Muscle layer of duodenum (tissue), 2 donors: ENCODE data around the gene SLC24A2.

Experiments
- H3K27ac ChIP-seq: one replicate; pipeline ENCODE4 v1.7.0; 2013; ENCODE audit warnings: mild to moderate bottlenecking, low read length
- H3K27me3 ChIP-seq: one replicate; pipeline ENCODE4 v1.7.0; 2013; ENCODE audit warnings: low read depth, mild to moderate bottlenecking, control low read depth, low read length
- H3K36me3 ChIP-seq, 2 donors: one replicate each; pipeline ENCODE4 v1.7.0; 2013; ENCODE audit warnings: low read length in 2 of 2, control low read depth in 1 of 2, mild to moderate bottlenecking in 1 of 2; ENCODE audit not compliant: insufficient read depth in 2 of 2, control insufficient read depth in 1 of 2
- H3K4me1 ChIP-seq, 2 donors: one replicate each; pipeline ENCODE4 v1.7.0; 2013; ENCODE audit warnings: low read length in 2 of 2, mild to moderate bottlenecking in 2 of 2, control low read depth in 1 of 2, moderate library complexity in 1 of 2; ENCODE audit not compliant: insufficient read depth in 2 of 2, control insufficient read depth in 1 of 2
- H3K4me3 ChIP-seq, 2 donors: one replicate each; pipeline ENCODE4 v1.7.0; 2013; ENCODE audit warnings: low read length in 2 of 2, low read depth in 1 of 2, mild to moderate bottlenecking in 1 of 2
- H3K9me3 ChIP-seq, 2 donors: one replicate each; pipeline ENCODE4 v1.7.0; 2013; ENCODE audit warnings: low read length in 2 of 2, control low read depth in 1 of 2, mild to moderate bottlenecking in 1 of 2; ENCODE audit not compliant: control insufficient read depth in 1 of 2
- donor health status: healthy.

Gene SLC24A2

DNA sequence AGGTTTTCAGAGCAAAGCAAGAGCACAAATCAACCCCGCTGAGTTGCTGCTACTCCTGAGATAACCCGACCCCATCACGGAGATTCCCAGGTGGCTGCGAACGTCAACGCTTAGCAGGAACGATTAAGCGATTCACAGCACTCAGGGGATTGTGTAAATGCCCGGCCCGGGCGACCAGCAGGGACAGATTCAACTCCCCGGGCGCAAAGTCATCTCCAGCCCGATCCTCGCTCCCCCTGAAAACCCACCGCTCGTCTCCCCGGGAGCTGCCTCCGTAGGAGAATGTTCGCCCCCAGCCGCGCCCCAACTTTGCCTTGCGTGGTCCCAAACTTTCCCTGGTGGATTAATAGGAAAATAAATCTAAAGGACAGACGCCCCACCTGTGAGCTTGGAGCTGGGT lies 685 bp downstream of the SLC24A2 start:
- H3K27ac ChIP-seq = no peak overlapping the region
- H3K4me3 ChIP-seq = peak overlapping the region in 1 of 2 donors; percentile 53
- H3K27me3 ChIP-seq = peaks cover 22% of the 10 kb centered on the region

DNA sequence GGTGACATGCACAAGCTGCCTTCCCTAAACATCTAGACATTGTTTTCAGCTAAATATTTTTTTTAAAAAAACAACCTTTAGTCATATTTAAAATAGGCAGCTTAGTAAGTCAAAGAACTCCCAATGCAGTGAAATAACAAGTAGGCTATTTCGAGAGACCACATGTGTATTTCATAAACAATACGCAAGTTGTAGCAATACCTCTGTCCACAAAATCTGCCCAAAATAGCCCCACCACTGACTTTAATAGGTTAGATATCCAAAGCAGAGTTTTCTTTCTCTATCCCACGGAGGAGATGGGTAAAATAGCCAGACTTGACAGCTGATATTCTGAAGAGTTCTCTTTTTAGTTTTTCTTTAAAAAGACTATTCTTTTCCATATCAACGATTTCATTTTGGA lies 1.2 kb downstream of the SLC24A2 start:
- H3K4me1 ChIP-seq = peaks cover 0 to 14% of the 10 kb centered on the region in 2 donors
- no peak overlapping the region for H3K4me3 ChIP-seq
- no peak overlapping the region for H3K27ac ChIP-seq
- H3K9me3 ChIP-seq = no peaks in the 10 kb centered on the region
- H3K36me3 ChIP-seq = no peaks in the 10 kb centered on the region
- peaks cover 22% of the 10 kb centered on the region for H3K27me3 ChIP-seq

More for the DNA sequence above, 685 bp downstream of the SLC24A2 start:
- Histone ChIP-seq H3K4me1 (peaks cover 0 to 14% of the 10 kb centered on the region in 2 donors), H3K36me3 (no peaks in the 10 kb centered on the region), H3K9me3 (no peaks in the 10 kb centered on the region)

DNA sequence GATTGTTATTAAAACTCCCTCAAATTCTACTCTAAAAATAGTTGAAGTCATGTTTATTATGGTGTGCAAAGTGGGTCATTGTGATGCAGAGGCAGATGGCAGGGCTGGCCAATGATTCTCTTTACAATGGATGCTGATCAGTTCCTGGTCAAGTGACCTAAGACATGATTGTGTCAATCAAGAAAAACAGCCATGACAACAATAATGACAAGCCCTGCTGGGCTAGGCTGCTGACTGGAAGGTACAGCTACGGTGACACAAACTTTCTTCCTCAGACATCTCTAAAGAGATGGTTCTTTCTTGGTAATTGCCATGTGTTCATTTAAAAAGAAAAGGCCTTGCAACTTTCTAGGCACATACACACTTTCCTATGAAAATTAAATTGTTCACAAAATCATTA lies 3.6 kb downstream of the SLC24A2 start:
- Histone ChIP-seq H3K4me1 (peaks cover 0 to 14% of the 10 kb centered on the region in 2 donors), H3K27ac (no peak overlapping the region), H3K36me3 (no peaks in the 10 kb centered on the region), H3K27me3 (peaks cover 22% of the 10 kb centered on the region), H3K9me3 (no peaks in the 10 kb centered on the region), H3K4me3 (no peak overlapping the region)

DNA sequence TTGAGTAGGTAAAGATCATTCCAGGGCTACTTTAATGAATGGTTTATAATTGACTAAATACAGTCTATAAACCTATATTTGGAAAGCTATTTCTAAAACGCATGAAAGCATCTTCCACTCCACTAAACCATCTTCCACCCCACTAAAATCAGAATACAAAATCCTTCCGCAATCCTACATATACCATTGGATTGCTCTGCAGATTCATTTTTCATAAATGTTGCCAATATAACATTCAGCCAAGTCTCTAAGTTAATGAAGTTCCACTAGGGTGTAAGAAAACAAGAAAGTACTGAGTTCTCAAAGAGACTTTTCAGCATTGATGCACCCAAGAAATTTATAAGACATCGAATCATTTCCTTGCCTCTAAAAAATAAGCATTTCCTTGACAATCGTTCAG lies 4.7 kb downstream of the SLC24A2 start:
- Histone ChIP-seq H3K4me3 (no peak overlapping the region), H3K36me3 (no peaks in the 10 kb centered on the region)

DNA sequence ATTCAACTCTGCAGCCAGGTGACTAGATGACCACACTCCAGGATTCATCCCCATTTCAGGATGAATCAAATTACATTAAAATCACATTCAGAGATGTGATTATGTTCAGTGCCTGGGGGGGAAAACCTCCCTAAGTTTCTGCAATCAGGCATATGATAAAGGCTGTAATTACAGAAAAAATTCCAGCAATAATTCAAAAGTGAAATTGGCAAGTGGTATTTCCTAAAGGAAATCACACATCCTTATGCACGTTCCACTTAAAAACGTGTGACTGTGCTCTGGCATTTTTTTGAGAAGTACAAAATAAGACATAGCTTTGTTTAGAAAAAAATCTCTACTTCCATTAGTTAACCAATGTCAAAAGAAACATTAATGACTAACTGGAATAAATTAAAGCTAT lies 5.3 kb downstream of the SLC24A2 start:
- Histone ChIP-seq H3K9me3 (no peaks in the 10 kb centered on the region), H3K27ac (no peak overlapping the region), H3K4me1 (peaks cover 0 to 5% of the 10 kb centered on the region in 2 donors), H3K27me3 (peaks cover 13% of the 10 kb centered on the region), H3K36me3 (no peaks in the 10 kb centered on the region), H3K4me3 (no peak overlapping the region)

More for the DNA sequence above, 4.7 kb downstream of the SLC24A2 start:
- Histone ChIP-seq H3K27me3 (peaks cover 15% of the 10 kb centered on the region), H3K9me3 (no peaks in the 10 kb centered on the region), H3K27ac (no peak overlapping the region), H3K4me1 (peaks cover 0 to 11% of the 10 kb centered on the region in 2 donors)

DNA sequence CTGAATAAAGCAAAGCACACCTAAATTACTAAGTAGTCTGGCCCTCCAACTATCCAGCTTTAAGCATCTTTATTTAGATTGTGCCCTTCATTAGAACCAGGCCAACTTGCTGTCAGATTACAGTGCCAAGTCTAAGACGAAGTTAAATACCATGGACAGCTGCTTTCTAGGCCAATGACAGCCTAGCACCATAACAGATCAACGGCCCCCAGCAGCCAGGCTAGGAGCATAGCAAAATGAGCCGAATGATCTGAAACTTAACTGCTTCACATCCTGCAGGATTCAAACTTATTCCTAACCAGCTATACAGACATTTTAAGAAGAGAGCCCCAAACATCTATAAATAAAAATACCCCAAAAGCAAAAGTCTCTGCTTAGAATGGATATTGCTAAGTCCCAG lies 6.8 kb downstream of the SLC24A2 start:
- Histone ChIP-seq H3K4me1 (no peaks in the 10 kb centered on the region), H3K36me3 (no peaks in the 10 kb centered on the region), H3K27ac (no peak overlapping the region), H3K9me3 (no peaks in the 10 kb centered on the region), H3K4me3 (no peak overlapping the region), H3K27me3 (peaks cover 5% of the 10 kb centered on the region)

DNA sequence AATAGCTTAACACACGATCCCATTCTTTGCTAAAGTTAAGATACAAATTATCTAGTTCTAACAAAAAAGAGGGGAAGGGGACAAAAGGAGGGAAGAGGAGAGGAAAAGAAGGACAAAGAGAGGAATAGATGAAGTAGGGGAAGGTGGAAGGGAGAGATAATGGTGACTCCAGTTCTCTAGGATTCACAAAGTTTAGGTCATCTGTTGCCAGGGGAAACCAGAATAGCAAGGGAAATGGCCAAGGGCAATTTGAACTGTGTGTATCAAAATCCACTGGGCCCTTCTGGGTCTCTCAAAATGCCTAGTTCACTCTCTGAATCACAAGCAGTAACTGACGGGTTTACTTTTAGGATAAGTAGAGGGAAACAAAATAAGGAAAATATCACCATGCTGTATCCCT lies 7.6 kb downstream of the SLC24A2 start:
- peaks cover under 1% of the 10 kb centered on the region for H3K27me3 ChIP-seq
- no peaks in the 10 kb centered on the region for H3K36me3 ChIP-seq
- H3K4me1 ChIP-seq = no peaks in the 10 kb centered on the region
- H3K27ac ChIP-seq = no peak overlapping the region
- H3K4me3 ChIP-seq = no peak overlapping the region
- no peaks in the 10 kb centered on the region for H3K9me3 ChIP-seq

DNA sequence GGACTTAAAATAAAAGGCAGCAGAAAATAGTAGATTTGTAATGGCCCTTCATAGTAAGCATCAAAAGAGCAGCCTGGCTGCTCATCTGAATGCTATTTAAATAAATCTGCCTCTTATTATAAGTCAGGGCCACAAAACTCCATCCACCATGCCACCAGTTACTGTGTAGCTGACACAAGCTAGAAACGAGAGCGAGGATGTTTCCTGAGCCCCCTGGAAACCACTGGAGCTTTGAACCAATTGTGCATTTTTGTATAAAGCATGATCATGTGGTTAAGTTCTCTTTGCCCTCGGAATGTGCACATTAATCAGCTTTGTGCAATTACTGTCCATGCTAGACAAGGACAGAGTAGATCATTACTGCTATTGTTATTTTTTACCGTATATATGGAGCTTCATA lies 17.4 kb downstream of the SLC24A2 start:
- H3K4me1 ChIP-seq = no peaks in the 10 kb centered on the region
- H3K4me3 ChIP-seq = no peak overlapping the region
- H3K36me3 ChIP-seq = no peaks in the 10 kb centered on the region
- no peaks in the 10 kb centered on the region for H3K27me3 ChIP-seq
- peaks cover 0 to 1% of the 10 kb centered on the region in 2 donors for H3K9me3 ChIP-seq
- H3K27ac ChIP-seq = no peak overlapping the region

DNA sequence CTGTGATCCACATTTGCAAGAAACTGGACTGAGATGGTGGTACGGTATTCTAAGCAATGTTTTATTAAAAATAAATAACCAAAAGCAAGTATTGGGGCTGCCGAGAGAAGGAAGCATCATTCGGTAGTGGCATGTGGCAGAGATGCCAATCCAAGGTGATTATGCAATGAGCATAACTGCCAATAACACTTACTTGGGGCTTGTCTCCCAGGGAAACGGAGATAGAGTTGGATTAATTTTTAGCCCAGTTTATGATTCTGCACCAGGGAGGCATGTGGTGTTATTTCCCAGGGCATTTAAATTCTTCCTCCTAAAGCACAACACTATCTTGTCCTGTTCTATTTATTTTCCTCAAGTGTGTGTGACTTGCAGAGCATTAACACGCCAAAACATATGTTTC lies 17.9 kb downstream of the SLC24A2 start:
- no peaks in the 10 kb centered on the region for H3K36me3 ChIP-seq
- no peaks in the 10 kb centered on the region for H3K27me3 ChIP-seq
- H3K4me3 ChIP-seq = no peak overlapping the region
- H3K4me1 ChIP-seq = no peaks in the 10 kb centered on the region
- H3K9me3 ChIP-seq = peaks cover 0 to 4% of the 10 kb centered on the region in 2 donors
- no peak overlapping the region for H3K27ac ChIP-seq

DNA sequence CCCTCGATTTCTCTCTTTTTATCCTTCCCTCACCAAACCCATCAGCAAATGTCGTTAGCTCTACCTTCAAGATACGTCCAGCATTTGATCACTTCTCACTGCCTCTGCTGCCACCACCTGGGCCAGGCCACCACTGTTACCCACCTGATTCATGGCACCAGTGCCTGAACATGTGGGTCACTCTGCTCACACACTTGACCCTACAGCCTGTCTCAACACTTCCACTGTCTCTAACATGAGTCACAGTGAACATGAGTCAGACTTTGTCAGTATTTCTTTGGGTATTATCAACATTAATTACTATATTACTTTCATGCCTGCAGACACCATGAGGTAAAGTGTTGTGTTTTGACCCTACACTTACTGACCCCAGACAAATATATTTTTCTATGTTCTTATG lies 19.6 kb downstream of the SLC24A2 start:
- Histone ChIP-seq H3K27ac (no peak overlapping the region), H3K4me1 (no peaks in the 10 kb centered on the region), H3K36me3 (no peaks in the 10 kb centered on the region), H3K4me3 (no peak overlapping the region), H3K27me3 (no peaks in the 10 kb centered on the region), H3K9me3 (peaks cover 0 to 13% of the 10 kb centered on the region in 2 donors)

DNA sequence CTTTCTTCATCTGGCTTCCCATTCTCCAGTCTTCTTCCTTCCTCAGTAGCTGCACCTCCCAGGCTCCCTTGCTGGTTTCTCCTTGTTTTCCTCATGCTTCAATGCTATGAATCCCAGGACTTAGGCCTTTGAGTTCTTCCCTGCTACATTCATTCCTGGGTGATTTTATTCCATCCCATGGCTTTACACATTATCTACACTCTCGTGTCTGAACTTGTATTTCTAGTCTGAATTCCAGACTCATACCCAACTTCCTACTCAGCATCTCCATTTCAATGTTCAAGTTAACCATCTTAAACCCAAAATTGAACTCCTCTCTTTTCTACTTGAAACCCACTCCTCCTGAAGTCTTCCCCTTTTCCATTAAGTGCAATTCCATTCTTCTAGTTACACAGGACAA lies 20.0 kb downstream of the SLC24A2 start:
- Histone ChIP-seq H3K27ac (no peak overlapping the region), H3K36me3 (no peaks in the 10 kb centered on the region), H3K4me3 (no peak overlapping the region), H3K4me1 (no peaks in the 10 kb centered on the region), H3K27me3 (no peaks in the 10 kb centered on the region), H3K9me3 (peaks cover 0 to 13% of the 10 kb centered on the region in 2 donors)

DNA sequence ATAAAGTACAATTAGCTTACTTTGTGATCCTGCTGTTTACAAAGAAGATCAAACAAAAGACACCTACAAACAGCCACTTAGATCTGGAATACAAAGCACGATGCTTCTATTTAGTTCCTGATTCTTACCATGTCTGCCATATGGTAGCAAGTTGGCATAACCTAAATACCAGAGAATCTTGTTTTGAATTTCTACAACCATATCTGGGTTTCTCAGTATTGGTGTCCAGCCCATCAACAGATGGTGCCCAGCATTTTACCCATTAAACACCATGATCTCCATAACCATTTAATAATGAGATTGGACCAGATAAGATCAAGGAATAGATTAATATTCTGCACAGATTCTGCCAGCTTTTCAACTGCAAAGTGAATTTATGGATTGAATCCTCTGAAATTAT lies 29.8 kb downstream of the SLC24A2 start:
- no peaks in the 10 kb centered on the region for H3K27me3 ChIP-seq
- H3K36me3 ChIP-seq = no peaks in the 10 kb centered on the region
- no peak overlapping the region for H3K27ac ChIP-seq
- peaks cover 0 to 2% of the 10 kb centered on the region in 2 donors for H3K9me3 ChIP-seq
- no peaks in the 10 kb centered on the region for H3K4me1 ChIP-seq
- H3K4me3 ChIP-seq = no peak overlapping the region
